ENCODE measurements around the gene RNF133.
"Not testable (repeated sequence)": the region's sequence is repeated elsewhere in the genome, so short reads cannot be mapped to it uniquely, and the experiment has no call there.

Gene RNF133

GRCh38 chr7:122689346-122690109, 9.4 kb downstream of the RNF133 start:
- peaks cover 11% of the 10 kb centered on the region for H3K27me3 Mint-ChIP-seq (ENCODE audit: low read depth)
- H3K36me3 Mint-ChIP-seq (ENCODE audit: low read depth), result no peaks in the 10 kb centered on the region
- H3K27ac Mint-ChIP-seq, result no peak overlapping the region
- no peak for TF ChIP-seq CTCF (IDR thresholded peaks at IDR 0.05; ENCODE audit: unreplicated experiment in 3 of 3)
- no peak overlapping the region for H3K4me3 Mint-ChIP-seq
- H3K9me3 Mint-ChIP-seq, result no peaks in the 10 kb centered on the region
- peaks cover 26% of the 10 kb centered on the region for H3K4me1 Mint-ChIP-seq

DNA sequence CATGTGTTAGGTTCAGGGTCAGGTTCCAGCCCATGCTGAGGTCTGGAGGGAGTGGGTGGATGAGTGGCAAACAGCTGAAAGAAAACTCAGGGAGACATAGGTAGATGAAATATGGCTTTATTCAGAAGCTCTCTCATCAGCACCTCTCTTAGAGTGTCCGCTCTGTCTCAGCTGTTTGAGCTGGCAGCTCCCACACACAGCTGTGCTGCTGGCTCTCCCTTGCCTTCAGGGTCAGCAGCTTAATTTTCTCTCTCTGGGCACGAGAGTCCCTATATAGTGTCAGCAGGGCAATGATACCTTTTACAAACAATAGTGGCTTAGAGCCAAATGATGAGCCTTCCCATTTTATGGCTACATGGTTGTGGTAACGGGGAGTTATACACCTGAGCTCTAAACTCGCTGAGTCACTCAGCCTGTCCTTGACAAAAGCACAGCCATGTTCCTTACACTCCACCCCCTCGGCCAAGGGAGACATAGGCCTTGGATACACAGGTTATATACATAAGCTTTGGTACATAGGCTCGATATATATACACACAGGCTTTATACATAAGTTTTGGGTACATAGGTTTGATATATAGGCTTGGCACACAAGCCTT, 10.4 kb downstream of the RNF133 start:
- H3K36me3 Mint-ChIP-seq (ENCODE audit: low read depth), result no peaks in the 10 kb centered on the region
- no peak for TF ChIP-seq CTCF (IDR thresholded peaks at IDR 0.05; ENCODE audit: unreplicated experiment in 3 of 3)
- H3K27me3 Mint-ChIP-seq (ENCODE audit: low read depth), result peaks cover 11% of the 10 kb centered on the region
- H3K27ac Mint-ChIP-seq, result peak overlapping the region; percentile 57 to 88 (median 82)
- H3K9me3 Mint-ChIP-seq, result no peaks in the 10 kb centered on the region
- H3K4me1 Mint-ChIP-seq, result peaks cover 19% of the 10 kb centered on the region
- H3K4me3 Mint-ChIP-seq, result peak overlapping the region in 1 of 3 experiments; percentile 12

DNA sequence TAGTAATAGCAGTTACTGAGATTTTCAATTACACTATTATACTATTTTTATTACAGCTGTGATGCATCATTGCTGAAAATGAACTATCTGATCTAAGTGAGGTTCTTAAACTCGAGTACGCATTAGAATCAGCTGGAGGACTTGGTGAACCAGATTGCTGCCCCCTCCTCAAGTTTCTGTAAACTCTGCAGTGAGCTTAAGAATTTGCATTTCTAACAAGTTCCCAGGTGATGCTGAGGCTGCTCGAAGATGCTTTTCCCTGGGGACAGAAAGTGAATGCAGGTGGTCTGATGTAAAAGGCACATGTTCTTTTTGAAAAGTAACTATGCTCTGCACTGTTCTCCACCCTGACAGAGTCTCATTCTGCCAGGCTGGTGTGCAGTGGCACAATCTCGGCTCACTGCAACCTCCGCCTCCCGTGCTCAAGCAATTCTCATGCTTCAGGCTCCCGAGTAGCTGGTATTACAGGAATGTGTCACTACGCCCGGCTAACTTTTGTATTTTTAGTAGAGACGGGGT, 12.5 kb downstream of the RNF133 start:
- H3K9me3 Mint-ChIP-seq, result no peaks in the 10 kb centered on the region
- no peak overlapping the region for H3K4me3 Mint-ChIP-seq
- peak overlapping the region in 1 of 3 experiments; percentile 25 for H3K27ac Mint-ChIP-seq
- H3K27me3 Mint-ChIP-seq (ENCODE audit: low read depth), result peaks cover 11% of the 10 kb centered on the region
- TF ChIP-seq CTCF (IDR thresholded peaks at IDR 0.05; ENCODE audit: unreplicated experiment in 3 of 3), result no peak
- no peaks in the 10 kb centered on the region for H3K36me3 Mint-ChIP-seq (ENCODE audit: low read depth)
- peaks cover 19% of the 10 kb centered on the region for H3K4me1 Mint-ChIP-seq

- H3K4me1 Mint-ChIP-seq, result peaks cover 19% of the 10 kb centered on the region
- no peak for TF ChIP-seq CTCF (IDR thresholded peaks at IDR 0.05; ENCODE audit: unreplicated experiment in 3 of 3)
Measured at GRCh38 chr7:122684504-122684903, 14.4 kb downstream of the RNF133 start.

DNA sequence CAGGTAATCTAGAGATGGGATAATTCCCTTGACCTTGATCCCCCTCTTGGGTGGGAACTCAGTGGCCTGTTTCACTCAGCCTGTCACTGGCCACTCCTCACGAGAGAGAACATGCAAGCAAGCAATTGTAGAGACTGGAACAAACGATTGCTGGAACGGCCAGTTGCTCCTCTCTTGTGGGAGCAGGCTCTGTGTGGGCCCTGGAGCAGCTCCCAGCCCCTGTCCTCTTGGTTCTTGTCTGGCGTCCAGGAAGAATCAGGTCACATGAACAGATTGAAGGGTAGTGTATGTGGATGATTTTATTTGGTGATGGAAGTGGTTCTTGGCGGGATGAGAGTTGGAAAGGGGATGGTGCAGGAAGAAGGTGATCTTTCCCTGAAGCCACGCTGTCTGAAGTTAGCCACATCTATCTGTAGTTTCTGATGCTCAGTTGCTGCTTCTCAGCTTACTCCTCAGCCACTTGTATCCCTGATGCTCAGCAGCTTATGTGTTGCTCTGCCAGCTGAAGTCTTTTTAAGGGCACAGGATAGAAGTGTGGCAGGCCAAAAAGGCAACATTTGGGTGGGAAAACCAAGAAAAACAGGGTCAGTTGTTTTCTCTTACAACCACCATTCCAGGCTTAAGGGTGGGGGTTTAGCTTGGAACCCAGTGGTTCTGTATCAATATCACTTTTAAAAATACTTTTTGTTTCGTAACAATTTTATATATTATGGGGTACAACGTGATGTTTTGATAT, 15.9 kb downstream of the RNF133 start:
- Mint-ChIP-seq H3K36me3 (ENCODE audit: low read depth) (no peaks in the 10 kb centered on the region), H3K4me3 (no peak overlapping the region), H3K27ac (no peak overlapping the region), H3K9me3 (peaks cover 5% of the 10 kb centered on the region), H3K27me3 (ENCODE audit: low read depth) (peaks cover 7% of the 10 kb centered on the region), H3K4me1 (peaks cover 10% of the 10 kb centered on the region)
- TF ChIP-seq CTCF (IDR thresholded peaks at IDR 0.05; ENCODE audit: unreplicated experiment in 3 of 3), result no peak

More at GRCh38 chr7:122684504-122684903, 14.4 kb downstream of the RNF133 start:
- Mint-ChIP-seq H3K27me3 (ENCODE audit: low read depth) (peaks cover 11% of the 10 kb centered on the region), H3K4me3 (no peak overlapping the region), H3K36me3 (ENCODE audit: low read depth) (no peaks in the 10 kb centered on the region), H3K27ac (no peak overlapping the region), H3K9me3 (peaks cover 2% of the 10 kb centered on the region)

DNA sequence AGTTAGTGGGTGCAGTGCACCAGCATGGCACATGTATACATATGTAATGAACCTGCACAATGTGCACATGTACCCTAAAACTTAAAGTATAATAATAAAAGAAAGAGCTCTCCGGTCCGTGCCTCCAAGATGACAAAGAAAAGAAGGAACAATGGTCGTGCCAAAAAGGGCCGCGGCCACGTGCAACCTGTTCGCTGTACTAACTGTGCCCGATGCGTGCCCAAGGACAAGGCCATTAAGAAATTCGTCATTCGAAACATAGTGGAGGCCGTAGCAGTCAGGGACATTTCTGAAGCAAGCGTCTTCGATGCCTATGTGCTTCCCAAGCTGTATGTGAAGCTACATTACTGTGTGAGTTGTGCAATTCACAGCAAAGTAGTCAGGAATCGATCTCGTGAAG, 17.7 kb downstream of the RNF133 start:
- not testable (repeated sequence) for H3K4me3 Mint-ChIP-seq; H3K36me3 Mint-ChIP-seq (ENCODE audit: low read depth); H3K27me3 Mint-ChIP-seq (ENCODE audit: low read depth); H3K9me3 Mint-ChIP-seq; H3K27ac Mint-ChIP-seq; H3K4me1 Mint-ChIP-seq
